GM18517 (cell line): ENCODE results near the gene COL16A1.

Source experiments
- ATAC-seq: cut with Tn5 transposase; IDR thresholded peaks from one replicate; pipeline ENCODE4 v1.9.1; 2021; ENCODE audit warnings: mild to moderate bottlenecking, moderate library complexity; ENCODE audit not compliant: unreplicated experiment

The COL16A1 gene

GRCh38 chr1:31627301-31627929 lies 76.4 kb downstream of the COL16A1 start:
- no peak for ATAC-seq

DNA sequence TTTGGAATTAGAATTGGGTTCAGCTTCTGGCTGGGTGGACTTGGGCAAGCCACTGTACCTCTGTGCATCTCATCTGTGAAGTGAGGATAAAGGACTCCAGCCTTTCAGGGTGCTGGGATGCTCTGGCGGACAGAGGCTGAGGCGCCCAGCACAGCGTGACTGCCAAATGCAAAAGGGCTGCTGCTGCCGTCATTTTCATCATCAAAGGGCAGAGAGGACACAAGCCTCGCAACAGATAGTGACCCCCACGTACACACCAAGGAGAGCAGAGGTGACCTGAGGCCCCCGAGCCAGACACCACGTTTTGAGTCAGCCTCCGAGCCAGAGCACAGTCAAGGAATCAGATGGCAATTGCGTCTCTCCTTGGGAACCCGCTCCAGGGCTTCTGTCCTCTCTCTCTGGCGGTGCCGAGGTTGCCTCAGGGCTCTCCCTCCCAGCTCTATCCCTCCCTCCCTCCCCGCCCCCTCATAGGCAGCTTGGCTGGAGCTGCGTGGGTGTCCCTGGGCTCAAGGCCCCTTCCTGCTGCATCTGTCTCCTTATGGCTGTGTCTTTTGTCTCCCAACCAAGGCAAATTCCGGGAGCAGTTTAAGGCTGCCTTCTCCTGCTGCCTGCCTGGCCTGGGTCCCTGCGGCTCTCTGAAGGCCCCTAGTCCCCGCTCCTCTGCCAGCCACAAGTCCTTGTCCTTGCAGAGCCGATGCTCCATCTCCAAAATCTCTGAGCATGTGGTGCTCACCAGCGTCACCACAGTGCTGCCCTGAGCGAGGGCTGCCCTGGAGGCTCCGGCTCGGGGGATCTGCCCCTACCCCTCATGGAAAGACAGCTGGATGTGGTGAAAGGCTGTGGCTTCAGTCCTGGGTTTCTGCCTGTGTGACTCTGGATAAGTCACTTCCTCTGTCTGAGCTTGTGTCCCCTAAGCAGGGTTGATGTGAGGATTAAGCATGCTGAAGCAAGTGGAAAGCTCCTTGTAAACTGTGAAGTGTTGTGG lies 77.3 kb downstream of the COL16A1 start:
- no peak for ATAC-seq

DNA sequence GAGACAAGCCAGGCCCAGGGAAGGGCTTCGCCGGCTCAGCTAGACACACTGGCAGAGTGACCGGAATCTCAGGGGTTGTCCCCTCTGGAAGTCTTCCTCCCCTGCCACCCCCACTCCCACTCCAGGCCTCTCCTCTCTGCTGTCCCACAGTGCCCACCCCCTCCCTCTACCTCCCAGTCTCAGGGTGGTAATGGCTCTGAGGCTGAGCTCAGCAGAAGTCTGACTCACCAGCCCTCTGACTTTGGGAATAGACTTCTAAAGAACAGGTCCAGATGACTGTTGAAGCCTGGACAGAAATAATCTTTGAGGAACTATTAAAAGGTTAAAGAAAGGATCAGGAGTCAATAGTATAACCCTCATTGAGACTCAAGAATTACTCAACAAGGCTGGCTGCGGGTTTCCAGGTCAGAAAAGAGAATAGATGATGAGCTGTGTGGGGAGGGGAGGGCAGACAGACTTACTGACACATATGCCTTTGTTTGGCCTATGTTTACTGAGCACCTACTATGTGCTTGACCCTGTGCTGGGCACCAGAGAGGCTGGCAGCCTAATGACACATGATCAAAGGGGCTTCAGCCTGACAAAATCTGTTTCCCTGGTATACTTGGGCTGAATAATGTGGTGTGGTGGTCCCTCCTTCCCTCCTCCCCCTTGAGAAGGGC lies 78.1 kb downstream of the COL16A1 start:
- ATAC-seq = no peak

DNA sequence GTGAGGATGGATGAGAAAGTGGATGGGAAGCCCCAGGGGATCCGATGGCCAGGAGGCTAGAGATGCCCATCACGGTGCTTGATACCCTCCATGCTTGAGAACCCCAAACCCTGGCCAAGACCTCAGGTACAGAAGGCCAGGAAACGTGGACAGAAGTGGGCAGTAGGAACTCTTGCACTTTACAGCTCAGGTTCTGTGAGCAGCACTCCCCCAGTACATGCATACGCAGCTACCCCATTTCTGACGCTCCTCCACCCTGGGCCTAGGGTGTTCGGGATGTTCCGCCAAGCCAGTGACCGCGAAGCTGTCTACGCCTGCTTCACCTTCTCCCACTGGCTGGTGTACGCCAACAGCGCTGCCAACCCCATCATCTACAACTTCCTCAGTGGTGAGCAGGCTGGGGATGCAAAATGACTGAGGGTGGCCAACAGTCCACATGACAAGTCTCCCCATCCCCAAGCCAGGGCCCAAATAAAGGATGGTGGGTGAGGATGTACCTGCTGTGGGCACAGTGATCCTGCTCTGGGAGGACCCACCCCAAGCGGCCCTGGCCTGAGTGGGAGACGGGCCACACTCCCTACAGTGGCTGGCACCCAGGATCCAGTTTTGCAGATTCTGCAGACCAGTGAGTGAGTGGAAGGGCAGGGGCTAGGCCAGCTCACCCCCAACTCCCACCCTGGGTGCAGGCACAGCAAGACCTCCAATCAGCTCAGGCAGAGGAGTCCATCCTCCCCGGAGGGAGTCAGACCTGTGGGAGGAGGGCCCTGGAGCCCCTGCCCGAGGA lies 78.9 kb downstream of the COL16A1 start:
- ATAC-seq = no peak

GRCh38 chr1:31624309-31624708 lies 79.5 kb downstream of the COL16A1 start:
- ATAC-seq = no peak

DNA sequence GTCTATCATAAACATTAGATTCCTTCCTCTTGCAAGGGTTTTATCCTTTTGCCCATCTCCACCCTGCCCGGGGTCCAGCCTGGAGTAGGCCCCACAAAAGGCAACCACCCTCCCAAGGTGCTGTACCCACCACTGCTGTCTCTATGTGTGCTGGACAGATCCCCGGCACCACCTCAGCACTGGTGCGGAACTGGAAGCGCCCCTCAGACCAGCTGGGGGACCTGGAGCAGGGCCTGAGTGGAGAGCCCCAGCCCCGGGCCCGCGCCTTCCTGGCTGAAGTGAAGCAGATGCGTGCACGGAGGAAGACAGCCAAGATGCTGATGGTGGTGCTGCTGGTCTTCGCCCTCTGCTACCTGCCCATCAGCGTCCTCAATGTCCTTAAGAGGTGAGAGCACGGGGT lies 80.5 kb downstream of the COL16A1 start:
- no peak for ATAC-seq

GRCh38 chr1:31621847-31622730 lies 81.7 kb downstream of the COL16A1 start:
- ATAC-seq = no peak

DNA sequence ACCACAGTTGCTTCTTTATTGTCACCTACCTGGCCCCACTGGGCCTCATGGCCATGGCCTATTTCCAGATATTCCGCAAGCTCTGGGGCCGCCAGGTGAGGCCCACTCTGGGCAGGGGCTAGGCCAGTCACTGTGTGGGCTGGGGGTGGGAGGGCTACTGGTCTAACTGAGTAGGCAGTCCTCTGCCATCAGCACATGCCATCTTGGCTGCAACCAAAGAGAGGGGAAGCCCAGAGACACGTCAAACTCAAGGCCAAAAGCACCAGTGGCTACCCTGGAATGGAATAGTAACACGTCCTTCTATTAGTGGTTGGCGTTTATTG lies 82.4 kb downstream of the COL16A1 start:
- no peak for ATAC-seq

- ATAC-seq = no peak
Observed at GRCh38 chr1:31620631-31621497, 83.0 kb downstream of the COL16A1 start.

GRCh38 chr1:31618916-31619846 lies 84.6 kb downstream of the COL16A1 start:
- ATAC-seq = no peak

GRCh38 chr1:31617916-31618746 lies 85.7 kb downstream of the COL16A1 start:
- no peak for ATAC-seq

DNA sequence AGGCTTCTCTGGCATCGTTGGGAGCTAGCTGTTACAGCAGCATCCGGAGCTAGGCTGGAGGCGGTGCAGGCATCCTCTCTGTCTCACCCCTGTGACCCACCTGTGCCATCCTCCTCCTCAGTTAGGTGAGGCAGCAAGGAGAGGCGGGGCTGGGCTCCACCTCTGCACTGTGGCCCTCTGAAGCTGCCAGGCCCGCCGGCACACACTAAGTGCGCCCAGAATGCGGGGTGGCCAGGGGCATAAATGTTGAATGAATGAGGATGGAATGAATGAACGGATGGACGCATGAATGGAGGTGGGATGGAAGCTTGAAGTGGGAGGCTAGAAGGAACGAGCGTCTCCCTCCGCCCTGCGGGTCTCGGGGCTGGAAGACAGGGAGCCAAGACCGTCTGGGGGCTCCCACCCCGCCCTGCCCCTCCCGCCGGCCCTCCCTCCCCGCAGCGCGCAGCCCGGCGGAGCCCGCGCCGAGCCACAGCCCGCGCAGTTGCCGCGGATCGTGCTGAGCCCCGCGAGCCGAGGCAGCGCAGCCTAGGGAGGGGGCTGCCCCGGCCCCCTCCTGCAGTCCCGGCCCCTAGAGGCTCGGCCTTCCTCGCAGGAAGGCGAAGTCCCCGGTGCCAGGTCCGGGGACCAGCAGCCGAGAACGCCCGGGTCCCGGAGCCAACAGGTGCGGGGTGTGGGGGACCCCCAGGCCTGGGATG lies 86.5 kb downstream of the COL16A1 start, which contains the start of gene HCRTR1:
TSS of gene HCRTR1 (plus strand) at position 472 of the 698 bp plus-strand sequence. CDS start 1,504 bp downstream, outside the sequence.
- no peak for ATAC-seq

DNA sequence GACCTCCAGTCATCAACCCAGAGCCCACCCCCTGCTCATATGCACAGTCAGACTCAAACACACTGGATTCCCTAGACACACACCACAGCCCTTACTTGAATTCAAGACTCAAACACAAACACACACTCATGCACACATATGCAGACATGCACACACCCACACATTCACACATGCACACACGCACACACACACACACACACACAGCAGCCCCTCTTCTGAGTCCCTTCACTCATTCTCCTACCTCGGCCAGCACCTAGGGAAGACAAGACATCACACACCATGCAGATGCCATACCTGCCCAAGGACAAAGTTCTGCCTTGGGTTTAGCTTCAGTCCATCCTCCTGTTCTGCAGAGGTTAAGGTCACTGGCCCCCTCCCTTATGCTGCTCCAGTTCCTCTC lies 87.9 kb downstream of the COL16A1 start:
- ATAC-seq = no peak

GRCh38 chr1:31615414-31615813 lies 88.4 kb downstream of the COL16A1 start:
- no peak for ATAC-seq

DNA sequence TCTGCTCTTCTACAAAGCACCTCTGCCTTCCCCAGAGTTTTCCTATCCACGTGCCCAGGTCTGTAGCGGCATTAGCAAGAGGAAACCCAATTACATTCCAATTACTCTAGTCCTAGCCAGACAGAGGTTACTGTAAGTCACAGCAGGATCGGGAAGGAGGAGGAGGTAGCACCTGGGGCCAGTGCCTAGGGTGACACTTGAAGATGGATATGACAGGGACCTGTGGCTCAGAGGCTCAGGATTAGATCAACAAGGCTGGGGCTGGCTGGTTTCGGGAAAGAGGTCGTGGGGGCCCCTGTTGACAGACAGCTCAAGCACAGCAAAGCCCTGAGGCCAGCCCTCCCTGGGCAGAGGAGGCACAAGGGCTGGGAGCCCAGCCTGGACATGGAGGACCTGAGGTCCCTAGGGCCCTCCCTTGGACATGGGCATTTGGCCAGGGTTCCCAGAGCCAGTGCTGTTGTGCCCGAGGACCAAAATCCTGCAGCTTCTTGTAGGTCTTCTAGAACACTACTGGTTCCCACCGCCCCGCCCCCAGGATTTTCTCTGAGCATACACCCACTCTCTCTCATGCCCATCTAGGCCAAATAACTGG lies 89.3 kb downstream of the COL16A1 start:
- ATAC-seq = no peak

DNA sequence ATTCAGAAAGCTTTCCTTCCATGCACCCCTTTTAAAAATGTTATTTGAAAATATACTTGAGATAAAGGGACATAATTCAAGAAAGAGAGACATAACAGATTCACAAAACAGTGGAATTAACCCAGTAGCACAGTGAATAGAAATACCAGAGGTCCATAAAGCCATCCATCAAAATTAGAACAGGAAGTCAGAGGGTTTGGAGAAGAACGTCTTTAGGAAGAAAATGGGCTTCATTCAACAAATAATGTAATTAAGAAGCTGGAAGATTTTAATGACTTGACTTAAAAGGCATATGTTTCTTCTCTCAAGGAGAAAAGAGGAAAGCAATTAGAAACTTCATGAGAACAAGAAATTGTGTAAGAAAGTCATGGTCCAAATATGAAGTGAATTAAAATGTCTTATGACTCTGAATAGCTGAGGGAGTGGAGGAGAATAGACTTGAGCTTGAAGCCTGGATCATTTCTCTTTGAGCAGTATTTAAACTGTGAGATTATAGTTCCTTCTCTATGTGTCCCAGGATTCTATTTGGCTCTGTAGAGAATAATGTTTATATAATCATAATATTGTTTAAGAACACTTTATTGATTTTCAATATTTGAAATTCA lies 94.2 kb downstream of the COL16A1 start:
- no peak for ATAC-seq
